ENCODE data around the gene UBE2V1.
"Not testable (repeated sequence)": the region's sequence is repeated elsewhere in the genome, so short reads cannot be mapped to it uniquely, and the experiment has no call there.

Gene UBE2V1

DNA sequence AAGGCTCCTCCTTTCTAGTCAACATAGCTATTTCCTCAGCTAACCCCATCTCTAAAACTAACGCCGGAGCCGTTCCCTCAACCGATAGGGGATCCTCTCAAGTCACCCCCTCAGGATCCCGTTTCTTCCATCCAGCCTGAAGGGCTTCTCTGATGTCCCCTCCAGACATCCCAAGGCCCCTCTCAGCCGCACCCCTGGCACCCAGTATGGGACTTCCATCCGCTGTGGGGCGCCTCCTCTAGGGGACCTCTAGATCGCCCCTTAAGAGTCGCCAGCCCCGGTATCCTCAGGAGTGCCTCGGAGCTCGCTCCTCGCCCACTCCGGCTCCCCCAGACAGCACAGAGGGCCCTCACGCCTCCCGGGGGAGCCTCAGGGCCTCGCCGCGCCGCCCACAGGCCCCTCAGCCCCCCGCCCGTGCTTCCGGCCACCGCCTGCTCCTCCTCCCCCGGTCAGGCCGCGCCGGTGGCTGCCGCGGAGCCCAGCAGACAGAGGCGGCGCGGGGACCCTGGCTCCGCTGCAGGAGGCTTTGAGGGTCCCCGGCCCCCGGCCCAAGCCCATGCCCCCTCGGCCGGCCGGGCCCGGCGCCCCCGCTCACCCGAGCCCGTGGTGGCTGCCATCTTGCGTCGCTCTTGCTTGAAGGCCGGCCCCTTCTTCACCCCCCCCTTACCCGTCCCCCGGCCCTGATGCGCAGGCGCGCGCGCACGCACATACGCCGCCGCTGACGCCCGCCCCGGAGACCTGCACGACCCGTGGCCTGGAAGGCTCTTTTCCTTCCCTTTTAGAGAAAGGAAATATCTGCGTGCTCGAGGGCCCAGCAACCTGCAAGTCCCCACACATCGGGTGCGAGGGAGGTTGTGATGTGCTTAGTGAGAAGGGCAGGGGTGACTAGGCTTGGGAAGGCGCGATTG, at the start of gene UBE2V1:
TSS of gene UBE2V1 (minus strand) at position 639 of the 908 bp plus-strand sequence. CDS start at position 617, 22 bp downstream.
- no peak for TF ChIP-seq ZNF274 (IDR thresholded peaks at IDR 0.05; ENCODE audit: low read depth, low read length)
- H3K4me3 ChIP-seq (ENCODE audit: low read length), result peak within 1 kb of the TSS; percentile 84

DNA sequence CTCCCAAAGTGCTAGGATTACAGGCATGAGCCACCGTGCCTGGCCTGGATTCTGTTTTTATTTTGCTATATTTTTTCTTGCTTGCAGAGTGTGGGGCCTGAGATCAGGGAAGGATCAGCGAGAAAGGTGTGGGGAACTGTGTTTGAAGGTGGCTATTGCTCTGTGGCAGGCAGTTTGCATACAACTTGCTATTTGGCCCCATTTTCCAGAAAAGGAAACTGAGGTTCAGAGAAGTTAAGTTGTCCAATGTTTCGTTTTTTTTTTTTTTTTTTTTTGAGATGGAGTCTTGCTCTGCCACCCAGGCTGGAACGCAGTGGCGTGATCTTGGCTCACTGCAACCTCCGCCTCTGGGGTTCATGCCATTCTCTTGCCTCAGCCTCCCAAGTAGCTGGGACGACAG, 48.5 kb upstream of the UBE2V1 start:
- H3K4me3 ChIP-seq (ENCODE audit: low read length), result not testable (repeated sequence)

DNA sequence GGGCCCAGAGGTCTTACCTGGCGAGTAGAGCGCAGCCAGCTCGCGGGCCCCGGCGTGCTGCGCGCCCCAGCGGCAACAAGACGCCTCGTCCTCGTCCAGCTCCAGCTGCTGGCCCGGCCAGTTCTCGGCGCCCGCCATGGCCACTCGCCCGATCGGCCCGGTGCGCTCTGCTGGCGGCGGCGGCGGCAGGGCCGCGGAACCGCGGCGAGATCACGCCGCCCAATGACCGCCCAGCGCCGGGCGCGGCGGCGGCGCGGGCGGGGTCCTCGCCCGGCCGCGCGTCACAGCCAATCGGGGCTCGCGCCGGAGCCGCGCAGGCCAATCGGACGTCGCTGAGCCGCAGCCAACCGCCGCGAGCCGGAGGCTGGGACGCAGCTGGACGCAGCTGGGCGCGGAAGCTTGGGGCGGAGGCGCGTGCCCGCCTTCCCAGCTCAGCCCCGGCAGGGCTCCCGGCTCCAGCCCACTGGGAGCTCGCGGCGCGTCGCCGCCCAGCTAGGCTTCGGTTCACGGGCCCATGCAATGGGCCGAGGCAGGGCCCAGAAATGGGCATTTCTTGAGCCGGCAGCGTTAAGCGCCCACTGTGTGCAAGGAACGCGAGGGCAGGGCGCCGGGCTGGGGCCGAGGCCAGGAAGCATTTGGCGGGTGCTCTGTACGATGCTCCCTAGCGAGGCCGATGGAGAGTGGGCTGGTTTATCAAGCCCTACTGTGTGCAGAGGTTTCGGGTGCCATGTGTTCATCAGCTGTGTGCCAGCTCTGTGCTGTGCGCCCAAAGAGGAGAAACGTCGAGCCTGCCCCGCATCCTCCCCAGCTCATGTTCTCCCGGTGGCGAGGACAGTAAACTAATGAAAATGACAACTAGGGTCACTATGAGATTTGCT, 40.8 kb upstream of the UBE2V1 start, which contains the start of gene PEDS1:
TSS of gene PEDS1 (minus strand) at position 224 of the 878 bp plus-strand sequence. CDS start at position 138, 86 bp downstream.
- TF ChIP-seq ZNF274 (IDR thresholded peaks at IDR 0.05; ENCODE audit: low read depth, low read length), result no peak
- H3K4me3 ChIP-seq (ENCODE audit: low read length), result peak within 1 kb of the TSS; percentile 70

DNA sequence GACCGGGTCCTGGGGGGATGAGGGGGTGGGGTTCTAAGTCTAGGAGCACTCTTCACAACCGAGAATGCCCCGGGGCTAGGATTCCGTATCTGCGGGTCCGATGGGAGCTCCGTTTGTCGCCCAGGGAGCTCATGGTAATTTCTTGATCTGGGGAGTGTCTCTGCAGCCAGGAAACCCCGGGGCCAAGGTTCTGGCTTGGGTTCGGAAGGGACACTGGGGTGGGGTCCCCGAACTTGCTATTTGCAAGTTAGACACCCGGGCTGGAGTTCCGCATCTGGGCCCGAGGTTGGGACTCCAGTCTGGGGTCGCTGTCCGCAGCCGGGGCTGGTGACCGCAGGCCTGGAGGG, 40.2 kb upstream of the UBE2V1 start:
- peak overlapping the region; percentile 70 for H3K4me3 ChIP-seq (ENCODE audit: low read length)
- TF ChIP-seq ZNF274 (IDR thresholded peaks at IDR 0.05; ENCODE audit: low read depth, low read length), result no peak

DNA sequence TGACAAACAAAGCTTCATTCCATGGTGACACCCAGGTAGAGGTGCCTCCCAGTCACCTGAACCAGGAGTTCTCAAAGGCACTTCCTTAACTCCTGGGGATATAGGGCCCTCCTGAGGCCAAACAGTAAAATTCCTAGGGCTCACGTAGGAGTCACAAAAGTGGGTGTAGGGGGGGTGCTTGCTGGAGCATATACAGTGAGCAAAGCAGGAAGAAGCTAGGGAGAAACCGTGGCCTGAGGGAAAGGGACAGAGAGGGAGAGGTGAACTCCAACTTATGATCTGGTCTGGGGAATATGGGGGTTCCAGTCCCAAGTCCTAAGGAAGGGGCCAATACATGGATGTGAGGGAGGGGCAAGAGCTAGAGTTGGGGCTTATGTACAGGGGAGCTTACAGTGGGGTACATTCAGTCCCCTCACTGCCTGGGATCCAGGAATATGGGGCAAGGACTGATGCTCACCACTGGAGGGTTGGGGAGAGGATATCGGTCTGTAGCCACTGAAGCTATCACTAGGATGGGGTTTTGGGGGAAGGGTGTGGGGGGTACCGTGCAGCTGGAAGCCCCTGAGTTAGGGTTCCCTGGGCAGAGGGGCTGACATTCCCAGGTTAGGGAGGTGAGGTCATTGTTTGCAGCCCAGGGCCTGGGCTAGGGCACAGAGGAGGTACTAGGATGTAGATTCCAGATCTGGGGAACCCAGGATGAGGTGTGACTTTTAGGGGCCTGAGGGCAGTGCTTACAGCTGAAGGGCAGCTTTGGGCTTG, 39.6 kb upstream of the UBE2V1 start:
- no peak for TF ChIP-seq ZNF274 (IDR thresholded peaks at IDR 0.05; ENCODE audit: low read depth, low read length)
- peak overlapping the region; percentile 70 for H3K4me3 ChIP-seq (ENCODE audit: low read length)

DNA sequence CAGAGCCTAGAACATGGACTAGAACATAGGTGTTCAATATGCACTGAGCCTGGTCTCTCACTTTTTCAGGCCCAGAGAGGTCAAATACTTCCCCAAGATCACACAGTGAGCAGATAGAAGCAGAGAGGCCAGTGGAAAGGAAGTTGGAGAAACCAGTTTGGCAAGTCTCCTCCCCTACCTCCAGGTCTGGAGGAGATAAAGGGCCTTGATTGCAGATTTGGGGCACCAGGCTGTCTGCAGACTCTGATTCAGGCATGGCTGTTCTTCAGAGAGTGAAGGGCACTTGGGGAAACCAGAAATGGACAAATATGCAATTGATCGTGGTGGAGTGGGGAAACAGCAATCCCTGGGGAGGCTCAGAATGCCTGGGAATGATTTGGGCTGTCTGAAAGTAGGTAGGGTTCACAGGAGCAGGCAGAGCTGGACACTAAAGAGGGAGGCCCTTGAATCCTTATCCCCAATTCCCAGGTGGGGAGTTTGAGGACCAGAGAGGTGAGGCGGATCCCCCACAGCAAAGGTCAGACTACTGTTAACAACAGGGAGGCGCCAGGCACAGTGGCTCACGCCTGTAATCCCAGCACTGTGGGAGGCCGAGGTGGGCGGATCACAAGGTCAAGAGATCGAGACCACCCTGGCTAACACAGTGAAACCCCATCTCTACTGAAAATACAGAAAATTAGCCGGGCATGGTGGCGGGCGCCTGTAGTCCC, 38.2 kb upstream of the UBE2V1 start:
- no peak overlapping the region for H3K4me3 ChIP-seq (ENCODE audit: low read length)
- TF ChIP-seq ZNF274 (IDR thresholded peaks at IDR 0.05; ENCODE audit: low read depth, low read length), result no peak

DNA sequence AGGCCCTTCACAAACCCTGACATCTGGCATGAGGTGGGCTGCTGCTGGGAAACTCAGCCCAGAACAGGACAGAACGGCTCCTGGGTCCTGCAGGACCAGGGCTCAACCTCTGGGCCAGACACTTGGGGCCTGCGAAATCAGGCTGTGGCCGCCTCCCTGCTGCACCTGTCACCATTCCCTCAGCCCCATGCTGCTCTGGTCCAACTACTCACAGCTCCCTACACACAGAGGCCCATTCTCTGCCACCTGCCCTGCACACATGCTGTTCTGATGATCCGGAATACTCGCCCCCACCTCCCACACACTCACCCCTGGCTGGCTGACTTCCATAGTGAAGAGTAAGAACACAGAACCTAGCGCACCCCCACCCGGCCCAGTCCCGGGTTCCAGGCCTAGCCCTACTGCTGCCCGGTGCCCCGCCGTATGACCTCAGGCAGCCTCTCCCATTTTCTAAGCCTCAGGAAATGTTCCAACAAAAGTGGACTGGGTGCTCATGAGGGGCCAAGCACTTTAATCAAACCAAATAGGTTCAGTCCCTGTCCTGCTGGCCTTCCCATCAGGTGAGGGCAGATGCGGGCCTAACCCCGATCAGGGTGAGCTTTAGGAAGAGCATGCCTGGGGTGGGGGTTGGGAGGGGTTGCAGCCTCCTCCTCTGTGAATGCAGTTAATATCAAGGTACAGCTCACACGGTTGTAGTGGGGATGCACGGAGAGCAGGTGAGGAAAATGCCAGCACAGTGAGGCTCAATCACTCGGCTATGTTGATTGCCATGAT, 36.7 kb upstream of the UBE2V1 start:
- TF ChIP-seq ZNF274 (IDR thresholded peaks at IDR 0.05; ENCODE audit: low read depth, low read length), result no peak
- no peak overlapping the region for H3K4me3 ChIP-seq (ENCODE audit: low read length)

DNA sequence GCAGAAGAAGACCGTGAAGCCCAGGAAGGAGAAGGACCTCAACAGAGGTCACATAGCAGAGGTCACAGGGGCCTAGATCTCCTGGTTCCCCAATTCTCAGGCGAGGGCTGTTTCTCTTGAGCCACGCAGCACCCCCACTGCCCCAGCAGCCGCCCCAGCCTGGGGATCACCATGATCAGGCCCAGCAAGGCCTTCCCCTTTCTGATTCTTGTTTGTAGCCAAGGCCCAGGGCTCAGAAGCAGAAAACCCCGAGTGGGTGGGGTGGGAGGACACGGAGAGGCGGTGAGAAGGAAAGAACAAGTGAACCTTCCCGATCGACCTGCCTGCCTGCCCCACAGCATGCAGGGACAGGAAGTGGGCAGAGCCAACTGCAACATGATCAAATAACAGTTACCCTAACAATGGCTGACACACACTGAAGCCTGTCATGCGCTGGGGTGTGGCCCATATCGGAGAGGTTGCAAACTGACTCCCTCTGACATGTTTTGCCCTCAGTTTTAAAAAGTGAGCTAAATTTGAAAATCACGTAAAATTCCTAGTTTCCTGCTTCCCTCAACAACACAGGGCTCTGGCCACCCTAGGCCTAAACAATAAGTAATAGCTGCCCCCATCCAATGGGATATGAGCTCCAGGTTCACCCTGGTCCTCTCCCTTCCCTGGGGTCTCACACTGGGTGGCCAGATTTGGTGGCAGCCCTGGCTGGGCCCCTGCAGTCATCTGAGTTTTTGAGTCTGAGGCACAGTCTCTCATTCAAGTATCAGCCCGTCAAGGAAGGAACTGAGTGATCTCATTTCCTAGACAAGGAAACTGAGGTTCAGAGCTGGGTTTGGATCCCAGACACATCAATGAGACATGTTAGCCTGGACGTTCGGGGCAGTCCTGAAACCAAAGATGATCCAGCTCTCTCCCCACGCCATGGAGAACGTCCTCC, 34.0 kb upstream of the UBE2V1 start:
- no peak overlapping the region; the same call in 1 of the 2 replicates for H3K4me3 ChIP-seq (ENCODE audit: low read length)
- no peak for TF ChIP-seq ZNF274 (IDR thresholded peaks at IDR 0.05; ENCODE audit: low read depth, low read length)

DNA sequence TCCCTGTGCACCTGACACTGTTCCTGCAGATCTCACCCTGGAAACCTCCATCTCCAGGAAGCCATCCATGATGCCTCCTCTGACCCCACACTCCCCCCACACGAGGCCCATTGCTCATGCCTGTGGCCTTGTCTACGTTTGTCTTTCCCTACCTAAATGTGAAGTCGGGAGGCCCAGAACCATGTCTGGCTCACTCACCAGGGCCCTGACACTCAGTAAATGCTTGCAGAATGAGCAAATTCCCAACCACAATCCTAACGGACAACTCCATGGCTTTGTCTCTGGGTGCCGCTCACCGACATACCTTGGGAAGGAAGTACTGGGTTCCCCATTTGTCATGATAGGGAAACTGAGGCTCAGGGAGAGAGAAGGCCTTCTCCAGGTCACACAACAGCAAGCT, 33.3 kb upstream of the UBE2V1 start:
- H3K4me3 ChIP-seq (ENCODE audit: low read length), result no peak overlapping the region; the same call in 1 of the 2 replicates
- no peak for TF ChIP-seq ZNF274 (IDR thresholded peaks at IDR 0.05; ENCODE audit: low read depth, low read length)

DNA sequence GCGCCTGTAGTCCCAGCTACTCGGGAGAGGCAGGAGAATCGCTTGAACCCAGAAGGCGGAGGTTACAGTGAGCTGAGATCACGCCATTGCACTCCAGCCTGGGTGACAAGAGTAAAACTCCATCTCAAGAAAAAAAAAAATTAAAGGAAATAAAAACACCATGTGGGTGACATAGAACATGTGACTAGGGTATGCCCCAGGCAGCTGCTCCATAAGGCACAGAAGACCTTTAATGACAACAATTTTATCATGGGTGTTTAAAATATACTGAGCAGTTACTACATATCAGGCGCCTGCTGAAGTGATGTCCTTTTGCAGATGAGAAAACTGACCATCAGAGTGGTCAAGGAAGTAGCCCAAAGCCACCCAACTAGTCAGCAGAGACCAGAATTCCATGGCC, 32.6 kb upstream of the UBE2V1 start:
- TF ChIP-seq ZNF274 (IDR thresholded peaks at IDR 0.05; ENCODE audit: low read depth, low read length), result no peak
- H3K4me3 ChIP-seq (ENCODE audit: low read length), result no peak overlapping the region

DNA sequence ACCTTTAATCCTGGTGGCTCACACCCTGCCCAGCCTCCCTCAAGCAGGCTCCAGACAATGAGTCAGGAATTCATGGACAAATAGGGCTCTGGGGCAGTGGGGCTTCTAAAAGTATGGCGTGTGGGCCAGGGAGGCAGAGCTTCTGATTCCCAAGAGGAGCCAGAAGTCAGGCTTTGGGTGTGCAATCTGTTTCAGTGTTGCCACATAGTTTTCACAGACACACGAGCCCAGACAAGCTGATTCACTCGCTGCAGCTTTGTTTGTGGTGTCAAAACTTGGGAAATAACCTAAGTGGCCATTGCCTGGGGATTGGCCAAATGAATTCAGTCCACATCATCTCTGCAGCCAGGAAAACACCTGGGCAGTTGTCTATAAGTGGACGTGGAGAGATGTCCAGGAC, 31.4 kb upstream of the UBE2V1 start:
- no peak overlapping the region for H3K4me3 ChIP-seq (ENCODE audit: low read length)
- no peak for TF ChIP-seq ZNF274 (IDR thresholded peaks at IDR 0.05; ENCODE audit: low read depth, low read length)

DNA sequence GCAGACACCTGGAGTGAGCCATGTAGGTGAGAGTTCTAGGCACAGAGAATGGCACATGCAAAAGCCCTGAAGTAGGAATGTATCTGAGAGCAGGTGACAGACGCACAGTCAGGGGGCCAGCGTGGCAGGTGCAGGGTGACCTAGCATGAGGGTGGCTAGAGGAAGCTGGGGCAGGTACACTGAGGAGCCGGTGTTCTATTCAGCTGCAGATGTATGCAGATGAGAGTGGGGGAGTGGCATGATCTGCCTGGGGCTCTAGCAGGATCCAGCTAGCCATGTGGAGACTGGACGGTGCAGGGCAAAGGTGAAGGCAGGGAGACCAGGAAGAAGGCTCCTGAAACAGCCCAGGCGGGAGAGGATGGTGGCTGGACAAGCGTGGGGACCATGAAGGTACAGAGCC, 29.9 kb upstream of the UBE2V1 start:
- TF ChIP-seq ZNF274 (IDR thresholded peaks at IDR 0.05; ENCODE audit: low read depth, low read length), result no peak
- H3K4me3 ChIP-seq (ENCODE audit: low read length), result no peak overlapping the region
